Neural progenitor cell (in vitro differentiated cells): ENCODE measurements around the gene BTBD18. TPM values are rescaled to one million over a fixed set of nuclear protein-coding genes. Genes with fewer than 3 reads are reported as not detected.

Experiments
- DNase-seq: peaks from one replicate; pipeline ENCODE4 v3.0.0-alpha.2; 2016; ENCODE audit warnings: low spot score
- H2AFZ ChIP-seq: fragments of 200-600 bp; sonication (generic); replicated peaks from 2 replicates; pipeline ENCODE4 v1.6.1; 2016; ENCODE audit warnings: antibody characterized with exemption
- H3F3A ChIP-seq: fragments of 200-600 bp; sonication (generic); 2 replicates; pipeline ENCODE4 v1.6.1; 2016; ENCODE audit warnings: antibody characterized with exemption, low read depth
- H3K27ac ChIP-seq: fragments of 200-600 bp; sonication (generic); 2 replicates; pipeline ENCODE4 v1.5.1; 2016; ENCODE audit warnings: mild to moderate bottlenecking
- H3K27me3 ChIP-seq: fragments of 200-600 bp; sonication (generic); 2 replicates; pipeline ENCODE4 v1.6.1; 2016; ENCODE audit warnings: mild to moderate bottlenecking, moderate library complexity
- H3K36me3 ChIP-seq: fragments of 200-600 bp; sonication (generic); 2 replicates; pipeline ENCODE4 v1.5.1; 2016
- H3K4me1 ChIP-seq: fragments of 200-600 bp; sonication (generic); 2 replicates; pipeline ENCODE4 v1.6.1; 2016; ENCODE audit warnings: mixed run types
- H3K4me2 ChIP-seq: fragments of 200-600 bp; sonication (generic); 2 replicates; pipeline ENCODE4 v1.6.1; 2016
- H3K4me3 ChIP-seq: fragments of 200-600 bp; sonication (generic); 2 replicates; pipeline ENCODE4 v1.5.1; 2016
- H3K79me2 ChIP-seq: fragments of 200-600 bp; sonication (generic); 2 replicates; pipeline ENCODE4 v1.6.1; 2016; ENCODE audit warnings: low read depth
- H3K9ac ChIP-seq: fragments of 200-600 bp; sonication (generic); 2 replicates; pipeline ENCODE4 v1.6.1; 2016
- H3K9me3 ChIP-seq: fragments of 200-600 bp; sonication (generic); 2 replicates; pipeline ENCODE4 v1.5.1; 2016; ENCODE audit warnings: low read depth
- H4K20me1 ChIP-seq: fragments of 200-600 bp; sonication (generic); 2 replicates; pipeline ENCODE4 v1.6.1; 2016; ENCODE audit warnings: low read depth
- H3K27ac Mint-ChIP-seq: 3 replicates; pipeline ENCODE4 v1.8.0; 2021; ENCODE audit warnings: mixed read lengths
- H3K27me3 Mint-ChIP-seq: 2 replicates; pipeline ENCODE4 v1.8.0; 2022; ENCODE audit warnings: low read depth, mild to moderate bottlenecking, inconsistent platforms, moderate library complexity, mixed read lengths; ENCODE audit not compliant: insufficient read depth
- H3K36me3 Mint-ChIP-seq: 3 replicates; pipeline ENCODE4 v1.8.0; 2021; ENCODE audit warnings: mixed read lengths
- H3K4me1 Mint-ChIP-seq: 3 replicates; pipeline ENCODE4 v1.8.0; 2021; ENCODE audit warnings: mixed read lengths
- H3K4me3 Mint-ChIP-seq: 3 replicates; pipeline ENCODE4 v1.8.0; 2021; ENCODE audit warnings: mild to moderate bottlenecking, moderate library complexity, mixed read lengths
- H3K9me3 Mint-ChIP-seq: 3 replicates; pipeline ENCODE4 v1.8.0; 2020; ENCODE audit warnings: mixed read lengths
- EZH2 ChIP-seq: fragments of 200-600 bp; sonication (generic); IDR thresholded peaks from 2 replicates; pipeline ENCODE4 v1.6.1; 2017; ENCODE audit warnings: antibody characterized with exemption, mild to moderate bottlenecking, moderate library complexity
- EZH2phosphoT487 ChIP-seq: fragments of 200-600 bp; sonication (generic); IDR thresholded peaks from 2 replicates; pipeline ENCODE4 v1.6.1; 2017; ENCODE audit warnings: antibody characterized with exemption
- total RNA-seq: library from RNA; depleted of rRNA; stranded (reverse); fragments of >200 nt; gene quantifications from 2 replicates; pipeline ENCODE4 v1.2.3, GENCODE V29; 2015; ENCODE audit warnings: low replicate concordance
- TF ChIP-seq, protein P1 (sequence below): fragments of 200-600 bp; sonication (generic); IDR thresholded peaks from 2 replicates; pipeline ENCODE4 v1.5.1; 2017; ENCODE audit warnings: antibody characterized with exemption, mild to moderate bottlenecking

Gene BTBD18
- total RNA-seq, 1 donor from 2014 or later, result not detected

GRCh38 chr11:57792060-57792541 is 40.5 kb upstream of the BTBD18 start:
- peaks cover 19% of the 10 kb centered on the region for H3K4me1 ChIP-seq
- TF ChIP-seq, protein P1, sequence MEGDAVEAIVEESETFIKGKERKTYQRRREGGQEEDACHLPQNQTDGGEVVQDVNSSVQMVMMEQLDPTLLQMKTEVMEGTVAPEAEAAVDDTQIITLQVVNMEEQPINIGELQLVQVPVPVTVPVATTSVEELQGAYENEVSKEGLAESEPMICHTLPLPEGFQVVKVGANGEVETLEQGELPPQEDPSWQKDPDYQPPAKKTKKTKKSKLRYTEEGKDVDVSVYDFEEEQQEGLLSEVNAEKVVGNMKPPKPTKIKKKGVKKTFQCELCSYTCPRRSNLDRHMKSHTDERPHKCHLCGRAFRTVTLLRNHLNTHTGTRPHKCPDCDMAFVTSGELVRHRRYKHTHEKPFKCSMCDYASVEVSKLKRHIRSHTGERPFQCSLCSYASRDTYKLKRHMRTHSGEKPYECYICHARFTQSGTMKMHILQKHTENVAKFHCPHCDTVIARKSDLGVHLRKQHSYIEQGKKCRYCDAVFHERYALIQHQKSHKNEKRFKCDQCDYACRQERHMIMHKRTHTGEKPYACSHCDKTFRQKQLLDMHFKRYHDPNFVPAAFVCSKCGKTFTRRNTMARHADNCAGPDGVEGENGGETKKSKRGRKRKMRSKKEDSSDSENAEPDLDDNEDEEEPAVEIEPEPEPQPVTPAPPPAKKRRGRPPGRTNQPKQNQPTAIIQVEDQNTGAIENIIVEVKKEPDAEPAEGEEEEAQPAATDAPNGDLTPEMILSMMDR, result no peak
- no peak for TF ChIP-seq EZH2phosphoT487
- no peak for TF ChIP-seq EZH2
- peaks cover 12% of the 10 kb centered on the region for H3F3A ChIP-seq
- Mint-ChIP-seq H3K27me3 (no peaks in the 10 kb centered on the region), H3K4me1 (peaks cover 12% of the 10 kb centered on the region), H3K4me3 (no peak overlapping the region), H3K9me3 (no peaks in the 10 kb centered on the region), H3K36me3 (peaks cover 38% of the 10 kb centered on the region), H3K27ac (no peak overlapping the region)
- H3K9ac ChIP-seq, result no peak overlapping the region
- peaks cover 74% of the 10 kb centered on the region for H4K20me1 ChIP-seq
- no peaks in the 10 kb centered on the region for H3K27me3 ChIP-seq
- no peak for DNase-seq
- H3K9me3 ChIP-seq, result no peaks in the 10 kb centered on the region
- H3K27ac ChIP-seq, result no peak overlapping the region
- H3K4me3 ChIP-seq, result no peak overlapping the region
- peaks cover 7% of the 10 kb centered on the region for H3K36me3 ChIP-seq
- H2AFZ ChIP-seq, result no peak overlapping the region
- peaks cover 98% of the 10 kb centered on the region for H3K79me2 ChIP-seq
- no peak overlapping the region for H3K4me2 ChIP-seq

GRCh38 chr11:57791321-57792059 is 39.9 kb upstream of the BTBD18 start:
- TF ChIP-seq, protein P1, result no peak
- Histone ChIP-seq H3K4me2 (no peak overlapping the region), H3K36me3 (peaks cover 6% of the 10 kb centered on the region), H3K4me1 (peaks cover 22% of the 10 kb centered on the region), H3K9me3 (no peaks in the 10 kb centered on the region), H2AFZ (no peak overlapping the region), H3K27ac (no peak overlapping the region), H3K9ac (no peak overlapping the region), H3K79me2 (peaks cover 99% of the 10 kb centered on the region), H3K27me3 (no peaks in the 10 kb centered on the region), H3F3A (peaks cover 15% of the 10 kb centered on the region), H3K4me3 (no peak overlapping the region), H4K20me1 (peaks cover 80% of the 10 kb centered on the region)
- Mint-ChIP-seq H3K9me3 (no peaks in the 10 kb centered on the region), H3K27ac (no peak overlapping the region), H3K36me3 (peaks cover 35% of the 10 kb centered on the region), H3K4me3 (no peak overlapping the region), H3K27me3 (no peaks in the 10 kb centered on the region), H3K4me1 (peaks cover 13% of the 10 kb centered on the region)
- DNase-seq, result no peak

DNA sequence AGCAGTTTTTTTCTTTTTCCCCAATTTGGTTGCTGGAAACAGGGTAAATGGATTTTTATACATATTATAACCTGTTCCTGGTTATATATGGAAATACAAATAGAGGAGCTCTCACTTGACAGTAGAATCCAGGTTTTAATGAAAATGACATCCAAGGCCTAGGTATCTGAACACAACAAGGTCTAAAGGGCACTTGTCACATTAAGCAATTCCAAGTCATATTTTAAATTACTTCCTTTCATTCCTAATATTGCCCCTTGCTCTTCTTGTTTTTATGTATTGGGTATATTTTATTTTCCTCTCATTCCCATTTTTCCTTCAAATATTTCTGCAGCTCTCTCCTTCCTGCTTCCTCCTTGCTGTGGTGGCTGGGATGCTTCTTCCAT is 37.1 kb upstream of the BTBD18 start:
- H3K36me3 Mint-ChIP-seq, result peaks cover 27% of the 10 kb centered on the region
- H4K20me1 ChIP-seq, result peaks cover 89% of the 10 kb centered on the region
- H3F3A ChIP-seq, result peaks cover 15% of the 10 kb centered on the region
- no peaks in the 10 kb centered on the region for H3K9me3 ChIP-seq
- no peak overlapping the region for H3K27ac Mint-ChIP-seq
- no peaks in the 10 kb centered on the region for H3K27me3 ChIP-seq
- H3K9me3 Mint-ChIP-seq, result no peaks in the 10 kb centered on the region
- peak overlapping the region; percentile 64 for H3K4me2 ChIP-seq
- peaks cover 22% of the 10 kb centered on the region for H3K4me1 ChIP-seq
- H3K27ac ChIP-seq, result peak overlapping the region; percentile 88
- H3K9ac ChIP-seq, result no peak overlapping the region
- H3K4me3 Mint-ChIP-seq, result no peak overlapping the region
- H3K36me3 ChIP-seq, result no peaks in the 10 kb centered on the region
- peaks cover 13% of the 10 kb centered on the region for H3K4me1 Mint-ChIP-seq
- H3K79me2 ChIP-seq, result peaks cover 100% of the 10 kb centered on the region
- H3K4me3 ChIP-seq, result no peak overlapping the region
- DNase-seq, result no peak
- no peak overlapping the region for H2AFZ ChIP-seq
- peaks cover 5% of the 10 kb centered on the region for H3K27me3 Mint-ChIP-seq
- TF ChIP-seq, protein P1, result no peak
- TF ChIP-seq EZH2 (no peak), EZH2phosphoT487 (no peak)
